Neutrophil (primary cell): ENCODE measurements around the gene CSTF1.
"Not testable (repeated sequence)": the region's sequence is repeated elsewhere in the genome, so short reads cannot be mapped to it uniquely, and the experiment has no call there.

ENCODE experiments used
- H3K27ac ChIP-seq: fragments of 200-600 bp; sonication (generic); 2 replicates; pipeline ENCODE4 v1.5.1; 2016; ENCODE audit warnings: mild to moderate bottlenecking, moderate library complexity
- H3K27me3 ChIP-seq: fragments of 200-600 bp; sonication (generic); 2 replicates; pipeline ENCODE4 v1.6.0; 2016; ENCODE audit warnings: mild to moderate bottlenecking
- H3K36me3 ChIP-seq: fragments of 200-600 bp; sonication (generic); 2 replicates; pipeline ENCODE4 v1.5.1; 2017
- H3K4me1 ChIP-seq, 2 experiments: fragments of 200-600 bp in 1 of 2; sonication (generic) in 1 of 2; 1 replicate in 1 of 2; 2 replicates in 1 of 2; pipeline versions ENCODE4 v1.5.1 to v1.6.1; 2013 to 2016; ENCODE audit warnings: low read depth in 1 of 2, low read length in 1 of 2, mild to moderate bottlenecking in 1 of 2, moderate library complexity in 1 of 2; ENCODE audit not compliant: control insufficient read depth in 1 of 2, insufficient read depth in 1 of 2
- H3K4me3 ChIP-seq, 2 experiments: fragments of 200-600 bp in 1 of 2; sonication (generic) in 1 of 2; 1 replicate in 1 of 2; 2 replicates in 1 of 2; pipeline ENCODE4 v1.5.1; 2013 to 2016; ENCODE audit warnings: low read depth in 1 of 2, low read length in 1 of 2, mild to moderate bottlenecking in 1 of 2, moderate library complexity in 1 of 2
- H3K9me3 ChIP-seq: fragments of 200-600 bp; sonication (generic); 2 replicates; pipeline ENCODE4 v1.5.1; 2016
- CTCF ChIP-seq: fragments of 200-600 bp; sonication (generic); IDR thresholded peaks from 2 replicates; pipeline ENCODE4 v1.5.1; 2016; ENCODE audit warnings: antibody characterized with exemption

Gene CSTF1

DNA sequence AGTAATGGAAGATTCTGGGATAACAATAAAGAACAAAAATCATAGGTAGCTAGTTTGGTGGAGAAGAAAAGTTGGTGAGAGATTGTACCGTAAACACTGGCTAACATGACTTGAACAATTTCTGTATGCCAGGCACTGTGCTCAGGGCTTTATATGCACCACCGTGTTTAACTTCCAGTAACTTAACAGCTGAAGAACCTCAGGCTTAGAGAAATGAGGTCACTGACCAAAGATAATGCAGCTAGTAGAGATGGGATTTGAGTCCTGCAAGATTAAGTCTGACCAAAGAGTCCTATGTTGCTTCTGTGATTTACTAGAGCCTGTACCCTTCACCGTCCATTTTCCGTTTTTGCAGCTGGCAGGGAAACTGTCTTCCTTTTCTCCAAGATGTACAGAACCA is 2.7 kb downstream of the CSTF1 start:
- TF ChIP-seq CTCF = no peak
- Histone ChIP-seq H3K27me3 (no peaks in the 10 kb centered on the region), H3K4me1 (peaks cover 29 to 31% of the 10 kb centered on the region in 2 experiments), H3K36me3 (peaks cover 46% of the 10 kb centered on the region), H3K9me3 (no peaks in the 10 kb centered on the region), H3K27ac (no peak overlapping the region), H3K4me3 (no peak overlapping the region)

GRCh38 chr20:56400001-56400640 is 7.7 kb downstream of the CSTF1 start:
- Histone ChIP-seq H3K27ac (peak overlapping the region; percentile 74), H3K4me1 (peaks cover 6 to 9% of the 10 kb centered on the region in 2 experiments), H3K9me3 (no peaks in the 10 kb centered on the region), H3K27me3 (no peaks in the 10 kb centered on the region), H3K36me3 (peaks cover 62% of the 10 kb centered on the region), H3K4me3 (no peak overlapping the region)
- peak; percentile 86 for TF ChIP-seq CTCF

DNA sequence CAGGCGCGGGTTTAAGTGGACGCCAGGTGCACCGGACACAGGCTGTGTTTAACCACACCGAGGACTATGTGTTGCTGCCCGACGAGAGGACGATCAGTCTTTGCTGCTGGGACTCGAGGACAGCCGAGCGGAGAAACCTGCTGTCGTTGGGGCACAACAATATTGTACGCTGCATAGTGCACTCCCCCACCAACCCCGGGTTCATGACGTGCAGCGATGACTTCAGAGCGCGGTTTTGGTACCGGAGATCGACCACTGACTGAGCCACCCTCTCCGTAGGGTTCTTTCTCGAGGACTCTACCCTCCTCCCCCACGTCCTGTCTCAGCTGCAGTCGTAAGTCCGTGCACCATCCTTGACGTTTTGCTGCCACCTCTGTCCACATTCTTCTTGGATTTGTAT is 11.0 kb downstream of the CSTF1 start:
- Histone ChIP-seq H3K27me3 (no peaks in the 10 kb centered on the region), H3K36me3 (peaks cover 38% of the 10 kb centered on the region), H3K4me1 (peaks cover 6 to 9% of the 10 kb centered on the region in 2 experiments), H3K27ac (peak overlapping the region; percentile 48), H3K9me3 (no peaks in the 10 kb centered on the region), H3K4me3 (no peak overlapping the region)
- TF ChIP-seq CTCF = no peak

DNA sequence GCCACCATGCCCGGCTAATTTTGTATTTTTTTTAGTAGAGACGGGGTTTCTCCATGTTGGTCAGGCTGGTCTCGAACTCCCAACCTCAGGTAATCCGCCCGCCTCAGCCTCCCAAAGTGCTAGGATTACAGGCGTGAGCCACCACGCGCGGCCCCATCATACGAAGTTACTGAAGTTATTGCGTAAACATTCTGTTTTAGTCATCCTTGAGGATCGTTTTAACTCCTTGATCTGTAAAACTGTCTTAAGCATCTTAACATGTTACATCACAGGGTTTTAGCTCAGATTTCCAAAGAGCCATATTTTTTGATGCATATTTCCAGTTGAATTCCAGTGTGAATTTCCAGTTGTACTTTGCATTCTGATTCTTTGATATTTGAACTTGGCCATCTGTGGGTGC is 12.9 kb downstream of the CSTF1 start:
- not testable (repeated sequence) for H3K4me3 ChIP-seq, H3K9me3 ChIP-seq, H3K27me3 ChIP-seq
- peaks cover 19 to 21% of the 10 kb centered on the region in 2 experiments for H3K4me1 ChIP-seq
- H3K36me3 ChIP-seq = peaks cover 26% of the 10 kb centered on the region
- H3K27ac ChIP-seq = peak overlapping the region; percentile 5

GRCh38 chr20:56406910-56407309 is 14.5 kb downstream of the CSTF1 start:
- Histone ChIP-seq H3K27ac (peak overlapping the region; percentile 59), H3K4me1 (peaks cover 34% of the 10 kb centered on the region in 2 experiments), H3K27me3 (no peaks in the 10 kb centered on the region), H3K36me3 (peaks cover 21% of the 10 kb centered on the region), H3K9me3 (no peaks in the 10 kb centered on the region), H3K4me3 (no peak overlapping the region)
- no peak for TF ChIP-seq CTCF

- H3K27me3 ChIP-seq = no peaks in the 10 kb centered on the region
- H3K4me1 ChIP-seq = peaks cover 57 to 60% of the 10 kb centered on the region in 2 experiments
- TF ChIP-seq CTCF = peak; percentile 36
- peak overlapping the region in 1 of 2 experiments; percentile 33 for H3K4me3 ChIP-seq
- peak overlapping the region; percentile 97 for H3K27ac ChIP-seq
- H3K36me3 ChIP-seq = peaks cover 12% of the 10 kb centered on the region
- H3K9me3 ChIP-seq = no peaks in the 10 kb centered on the region
Observed at GRCh38 chr20:56409521-56409920, 17.1 kb downstream of the CSTF1 start.
